Activated T-cell treated with anti-CD3 and anti-CD28 coated beads for 24 hours (primary cell): Measurements from ENCODE around the gene PPRC1.

ENCODE experiments used
- DNase-seq: peaks from one replicate; pipeline ENCODE4 v3.0.0-alpha.2; 2020; ENCODE audit warnings: low read depth

Gene PPRC1

DNA sequence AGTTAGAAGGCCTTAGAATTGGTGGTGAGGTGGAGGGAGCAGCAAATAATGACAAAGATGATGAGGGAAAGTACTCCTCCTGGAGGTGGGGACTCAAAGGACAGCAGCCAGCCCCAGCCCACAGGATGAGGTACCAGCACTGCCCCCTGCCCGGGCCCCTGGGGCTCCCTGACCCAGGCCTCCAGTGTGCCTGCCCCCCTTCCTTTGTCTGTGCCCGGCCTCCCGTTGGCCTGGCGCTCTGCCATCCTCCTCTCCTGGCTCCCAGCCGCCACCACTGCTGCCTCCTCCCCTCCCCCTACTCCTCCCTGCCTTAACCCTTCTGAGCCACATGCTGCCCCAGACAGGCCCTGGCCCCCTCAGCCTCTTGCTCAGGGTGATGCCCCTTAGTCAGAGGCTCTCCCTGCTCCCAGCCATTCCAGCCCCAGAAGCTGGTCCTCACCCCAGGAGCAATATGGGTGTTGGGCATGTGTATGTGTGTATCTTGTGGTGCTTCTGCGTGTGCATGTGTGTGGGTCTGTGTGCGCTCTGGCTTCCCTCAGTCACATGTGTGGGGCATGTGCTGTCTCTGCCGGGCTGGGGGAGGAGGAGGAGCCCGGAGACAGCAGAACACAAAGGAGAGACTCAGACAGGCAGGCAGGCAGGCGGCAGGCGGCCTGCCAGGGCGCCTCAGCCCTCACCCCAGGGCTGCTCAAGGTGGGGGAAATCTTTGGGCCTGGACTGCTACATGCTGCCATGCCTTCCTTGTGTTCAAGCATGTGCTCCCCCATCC is 15.3 kb upstream of the PPRC1 start:
- DNase-seq = peak; percentile 57

DNA sequence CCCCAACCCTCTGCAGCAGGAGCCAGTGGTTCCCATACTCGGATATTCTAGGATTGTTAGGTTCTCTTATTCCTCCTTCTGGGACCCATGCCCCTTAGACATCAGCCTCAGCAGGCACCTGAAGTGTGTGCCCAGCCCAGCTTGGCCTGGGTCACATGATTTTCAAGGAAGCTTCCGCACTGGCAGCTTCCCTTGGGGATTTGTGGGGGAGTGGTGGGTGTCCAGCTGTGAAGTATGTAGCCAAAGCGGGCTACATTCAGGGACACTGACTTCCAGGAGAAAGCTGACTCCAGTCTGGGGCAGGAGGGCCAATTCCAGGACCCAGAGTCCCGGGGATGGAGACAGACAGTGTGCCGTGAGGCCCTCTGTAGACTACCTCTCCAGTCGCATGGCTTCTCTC is 14.0 kb upstream of the PPRC1 start:
- DNase-seq = no peak

DNA sequence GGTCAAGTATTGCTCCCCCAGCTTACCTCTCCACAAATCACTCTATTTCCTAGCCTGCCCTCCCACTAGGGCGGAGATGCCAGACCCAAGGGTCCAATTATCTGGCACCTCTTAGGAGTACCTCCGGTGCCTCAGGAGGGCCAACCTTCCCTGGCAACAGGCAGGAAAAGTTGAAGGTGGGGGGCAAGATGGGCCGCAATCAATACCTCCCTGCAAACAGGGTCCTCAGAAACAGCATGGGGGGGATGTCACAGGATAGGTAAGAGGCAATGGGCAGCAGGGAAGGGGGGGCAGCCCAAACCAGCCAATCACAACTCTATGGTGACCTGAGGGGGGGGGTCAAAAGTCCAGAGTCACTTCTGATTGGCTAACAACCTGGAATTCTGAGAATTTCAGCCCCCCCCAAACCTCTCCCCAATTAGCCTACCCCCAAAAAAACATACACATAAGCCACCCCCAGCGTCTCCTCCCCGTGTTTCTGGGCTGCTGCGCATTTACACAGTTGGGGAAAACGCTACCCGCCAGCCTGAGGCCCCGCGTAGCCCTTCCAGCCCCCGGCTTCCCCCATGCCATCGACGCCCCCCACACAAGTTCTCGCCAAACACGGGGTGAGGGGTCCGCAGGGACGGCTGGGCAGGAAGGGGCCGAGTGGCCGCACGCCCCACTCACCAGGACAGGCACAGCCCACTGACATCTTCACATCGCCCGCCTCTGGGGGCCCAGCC is 13.3 kb upstream of the PPRC1 start:
- DNase-seq = peak; percentile 37

DNA sequence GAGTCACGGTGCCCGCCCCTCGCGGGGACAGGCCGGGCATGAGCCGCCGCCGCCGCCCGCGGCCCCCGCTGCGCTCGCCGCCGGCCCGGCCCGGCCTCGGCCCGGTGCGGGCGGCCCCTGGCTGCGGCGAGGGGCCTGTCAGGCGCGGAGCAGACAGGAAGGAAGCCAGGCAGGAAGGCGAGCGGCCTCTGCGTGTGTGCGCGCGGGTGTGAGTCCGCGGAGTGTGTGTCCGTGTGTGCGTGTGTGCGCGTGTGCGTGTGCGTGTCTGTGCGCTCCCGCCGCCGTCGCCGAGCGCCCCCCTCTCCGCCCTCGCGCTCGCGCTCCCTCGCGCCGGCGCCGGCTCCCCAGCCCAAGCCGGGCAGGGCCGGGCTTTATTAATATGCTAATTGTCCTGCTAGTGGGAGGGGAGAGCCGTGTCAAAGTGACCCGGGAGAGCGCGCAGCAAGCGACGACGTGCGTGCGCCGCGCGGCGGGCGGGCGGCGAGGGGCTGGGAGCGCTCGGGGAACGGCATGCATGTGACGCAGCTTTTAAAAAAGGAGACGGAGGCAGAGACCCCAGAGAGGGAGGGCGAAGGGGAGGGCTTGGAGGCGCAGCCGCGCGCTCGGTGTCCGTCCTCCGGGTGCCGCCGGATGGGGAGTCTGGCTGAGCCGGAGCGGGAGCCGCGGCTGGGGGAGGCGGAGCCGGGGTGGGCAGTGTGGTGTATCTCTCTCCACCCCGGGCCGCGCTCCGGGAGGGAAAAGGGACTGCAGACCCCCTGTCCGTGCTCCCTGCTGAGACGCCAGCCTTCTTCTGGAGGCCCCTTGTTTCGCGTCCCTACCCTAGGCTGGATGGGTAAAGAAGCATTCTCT is 12.5 kb upstream of the PPRC1 start, which contains the start of gene LDB1:
Gene LDB1 (minus strand): TSS at position 227 of the 849 bp plus-strand sequence. CDS start 258 bp downstream, outside the sequence.
- peak; percentile 59 for DNase-seq

DNA sequence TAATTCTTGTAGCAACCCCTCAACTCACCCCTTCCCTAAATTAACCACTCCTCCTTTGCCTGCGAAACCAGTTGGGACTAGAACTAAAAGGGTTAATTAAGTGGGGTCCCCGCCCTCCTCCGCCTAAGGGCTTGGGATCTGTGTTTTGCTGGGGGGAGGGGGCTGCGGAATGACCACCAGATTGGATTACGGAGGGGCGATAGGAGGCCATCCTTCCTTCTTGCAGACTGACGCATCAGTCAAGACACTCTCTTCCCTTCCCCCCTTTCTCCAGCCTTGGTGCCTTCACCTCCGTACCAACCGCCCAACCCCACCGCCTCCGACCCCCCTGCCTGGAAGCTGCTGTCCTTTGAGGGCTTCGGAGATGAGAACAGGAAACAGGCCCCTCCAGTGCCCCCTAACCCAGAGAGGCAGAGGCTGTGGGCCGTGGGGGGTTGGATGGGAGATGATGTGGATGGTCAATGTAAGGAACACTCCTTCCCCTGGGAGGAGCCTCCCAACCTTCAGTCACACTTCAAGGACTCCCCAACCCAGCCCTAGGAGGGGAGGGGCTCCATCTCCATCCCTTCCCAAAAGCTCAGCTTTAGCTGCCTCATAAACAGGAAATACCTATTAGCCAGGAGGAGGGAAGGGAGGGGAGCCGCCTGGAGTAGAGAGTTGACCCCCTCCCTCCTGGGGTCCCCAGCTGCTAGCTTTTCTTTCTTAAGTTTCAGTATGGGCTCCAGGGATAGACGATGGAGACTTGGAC is 11.7 kb upstream of the PPRC1 start:
- DNase-seq = no peak

DNA sequence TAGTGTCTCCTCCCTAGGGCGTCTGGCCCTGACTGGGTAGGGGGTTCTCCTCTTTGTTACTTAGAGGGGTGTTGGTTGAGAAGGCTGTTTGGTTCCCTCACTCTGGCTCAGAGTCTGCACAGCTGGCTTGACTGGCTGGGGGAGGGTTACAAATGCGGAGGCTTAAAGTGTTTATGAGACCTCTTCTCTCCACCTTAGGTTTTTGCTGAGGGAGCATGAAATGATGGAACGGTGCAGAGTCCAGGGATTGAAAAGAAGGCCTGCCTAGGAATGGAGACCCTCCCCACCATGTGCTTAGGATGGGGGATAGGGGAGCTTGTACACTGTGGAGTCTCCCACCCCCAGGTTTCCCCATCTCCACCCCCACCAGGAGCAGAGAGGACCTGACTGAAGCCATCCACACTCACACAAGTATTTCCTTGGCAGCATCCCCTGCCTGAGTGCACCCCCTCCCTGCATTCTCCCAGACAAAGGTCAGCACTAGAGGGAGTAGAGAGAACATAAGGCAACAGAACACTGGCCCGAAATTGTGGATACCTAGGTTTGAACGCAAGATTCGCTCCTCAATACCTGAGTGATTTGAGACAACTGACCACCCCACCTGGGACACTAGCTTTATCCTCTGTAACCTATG is 11.0 kb upstream of the PPRC1 start:
- no peak for DNase-seq

DNA sequence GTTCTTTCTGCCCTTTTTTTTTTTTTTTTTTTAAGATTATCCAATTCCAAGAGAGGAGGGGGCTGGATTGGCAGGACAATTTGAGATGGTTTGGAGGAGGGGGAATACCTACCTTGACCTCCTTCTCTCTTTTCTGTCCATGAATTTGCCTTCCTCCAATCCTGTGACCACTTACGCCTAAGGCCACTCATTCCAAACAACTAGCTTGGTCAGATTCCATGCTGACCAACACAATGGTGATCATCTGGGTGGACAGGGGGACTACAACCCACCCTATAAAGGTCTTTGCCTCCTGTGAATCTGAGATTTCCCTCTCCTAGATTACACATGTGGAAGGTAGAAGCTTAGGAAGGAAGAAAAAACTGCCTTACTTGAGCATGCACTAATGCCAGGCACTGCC is 10.4 kb upstream of the PPRC1 start:
- DNase-seq = no peak

DNA sequence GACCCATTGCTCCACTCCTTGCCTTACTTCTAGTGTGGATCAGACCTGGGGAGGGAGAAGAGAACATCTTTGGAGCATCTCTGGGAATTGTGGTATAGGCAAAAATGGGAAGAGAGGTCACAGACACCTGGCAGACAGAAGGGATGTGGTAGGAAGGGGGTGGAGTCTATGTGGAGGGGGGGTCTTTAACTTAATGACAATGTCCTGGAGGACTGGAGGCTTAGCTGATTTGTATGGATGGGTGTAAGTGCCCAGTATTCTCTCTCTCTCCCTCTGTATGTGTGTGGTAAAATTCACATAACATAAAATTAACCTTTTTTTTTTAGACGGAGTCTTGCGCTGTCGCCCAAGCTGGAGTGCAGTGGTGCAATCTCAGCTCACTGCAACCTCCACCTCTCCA is 9.6 kb upstream of the PPRC1 start:
- DNase-seq = no peak

DNA sequence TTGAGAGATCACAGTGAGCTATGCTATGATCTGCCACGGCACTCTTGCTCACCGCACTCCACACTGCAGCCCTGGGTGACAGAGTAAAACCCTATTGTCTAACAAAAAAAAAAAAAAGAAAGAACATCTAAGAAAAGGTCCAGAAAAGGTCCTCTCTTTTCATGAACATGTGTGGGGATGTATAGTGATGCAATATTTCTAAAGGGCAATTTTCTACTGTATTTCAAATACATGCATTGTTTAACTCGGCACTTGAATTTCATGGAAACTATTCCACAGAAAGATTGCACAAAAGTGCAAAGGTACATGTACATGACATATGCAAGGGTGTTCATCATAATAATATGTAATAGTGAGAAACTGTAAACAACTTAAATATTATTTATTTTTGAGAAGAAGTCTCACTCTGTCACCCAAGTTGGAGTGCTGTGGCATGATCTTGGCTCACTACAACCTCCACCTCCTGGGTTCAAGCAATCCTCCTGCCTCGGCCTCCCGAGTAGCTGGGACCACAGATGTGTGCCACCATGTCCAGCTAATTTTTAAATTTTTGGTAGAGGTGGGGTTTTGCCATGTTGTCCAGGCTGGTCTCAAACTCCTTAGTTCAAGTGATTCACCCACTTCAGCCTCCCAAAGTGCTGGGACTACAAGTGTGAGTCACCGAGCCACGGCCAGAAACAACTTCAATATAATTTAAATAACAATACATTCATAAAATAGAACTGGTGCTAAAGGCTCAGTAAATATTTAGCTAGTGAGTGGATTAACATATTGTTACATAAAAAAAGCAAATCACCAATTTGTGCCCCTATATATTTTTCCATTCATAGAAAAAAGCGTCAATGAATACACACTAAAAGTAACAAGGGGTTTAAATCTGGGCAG is 1.3 kb upstream of the PPRC1 start:
- no peak for DNase-seq

DNA sequence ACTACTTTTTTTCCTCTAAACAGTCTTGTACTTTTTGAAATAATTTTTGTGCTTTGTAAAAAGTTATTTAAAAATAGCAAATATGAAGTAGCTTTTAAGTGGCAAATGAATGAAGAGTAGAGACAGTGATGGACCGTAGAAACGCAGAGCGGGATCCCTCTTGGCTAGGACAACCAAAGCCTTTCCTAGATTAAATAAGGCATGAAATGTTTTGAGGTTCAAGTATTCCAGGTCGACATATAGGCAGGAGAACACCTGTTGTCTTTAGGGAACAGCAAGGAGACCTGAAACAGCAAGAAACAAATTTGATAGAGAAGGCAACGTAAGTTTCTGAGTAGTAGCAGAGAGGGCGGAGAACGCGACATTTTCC is 662 bp upstream of the PPRC1 start:
- no peak for DNase-seq

DNA sequence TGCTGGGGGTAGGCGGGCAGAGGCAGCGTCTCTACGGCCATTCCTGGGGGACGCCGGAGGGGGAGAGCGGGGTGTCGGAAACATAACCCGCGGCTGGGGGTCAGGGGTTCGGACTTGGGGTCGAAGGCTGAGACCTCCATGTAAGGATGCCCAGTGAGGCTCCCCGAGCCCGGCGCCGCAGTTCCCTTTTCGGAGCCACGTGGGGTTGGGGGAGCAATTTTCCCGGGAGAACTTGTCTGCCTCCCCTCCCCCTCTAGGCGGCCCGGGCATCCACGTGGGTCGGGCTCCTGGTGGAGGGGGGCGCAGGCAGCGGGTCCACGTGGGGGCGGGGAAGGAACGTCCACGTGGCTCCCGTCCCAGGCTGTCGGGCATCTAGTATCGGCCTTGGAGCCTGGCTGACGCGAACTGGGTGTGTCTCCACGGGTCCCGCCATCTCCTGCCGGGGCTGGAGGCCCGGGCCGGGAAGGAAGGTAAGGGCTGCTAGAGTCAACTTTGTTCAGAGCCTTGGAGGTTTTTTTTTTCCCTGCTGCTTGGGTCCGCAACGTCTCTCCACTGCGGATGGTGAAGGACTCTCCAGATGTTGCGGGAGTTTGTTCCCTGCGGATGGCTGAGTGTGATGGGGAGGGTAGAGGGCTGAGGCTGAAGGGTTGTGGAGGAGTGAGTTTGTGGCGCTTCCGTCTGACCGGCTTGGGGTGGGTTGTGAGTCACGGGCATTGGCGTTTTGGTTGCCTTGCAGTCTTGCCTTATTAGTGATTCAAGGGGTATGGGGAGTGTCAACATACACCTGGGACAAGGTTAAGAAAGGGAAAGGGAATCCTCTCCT is 744 bp downstream of the PPRC1 start:
- DNase-seq = peak; percentile 66

DNA sequence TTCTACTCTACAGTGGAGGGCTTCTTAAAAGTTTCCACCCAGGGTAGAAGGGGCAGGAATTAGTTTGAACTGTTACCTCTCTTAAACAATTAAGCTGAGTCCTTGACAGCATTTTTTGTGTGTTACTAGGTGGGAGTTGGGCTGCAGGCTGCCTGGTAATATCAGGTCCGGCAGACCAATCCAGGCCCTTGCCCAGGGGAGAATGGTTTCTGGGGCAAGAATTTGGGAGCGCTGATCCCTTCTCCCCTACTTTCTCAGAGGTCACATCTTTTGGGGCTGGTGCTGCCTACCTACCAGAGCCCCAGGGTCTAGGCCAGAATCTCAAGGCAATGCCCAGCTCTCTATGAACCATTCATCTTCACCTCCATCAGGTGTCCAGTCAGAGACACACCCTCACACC is 1.6 kb downstream of the PPRC1 start:
- DNase-seq = no peak

DNA sequence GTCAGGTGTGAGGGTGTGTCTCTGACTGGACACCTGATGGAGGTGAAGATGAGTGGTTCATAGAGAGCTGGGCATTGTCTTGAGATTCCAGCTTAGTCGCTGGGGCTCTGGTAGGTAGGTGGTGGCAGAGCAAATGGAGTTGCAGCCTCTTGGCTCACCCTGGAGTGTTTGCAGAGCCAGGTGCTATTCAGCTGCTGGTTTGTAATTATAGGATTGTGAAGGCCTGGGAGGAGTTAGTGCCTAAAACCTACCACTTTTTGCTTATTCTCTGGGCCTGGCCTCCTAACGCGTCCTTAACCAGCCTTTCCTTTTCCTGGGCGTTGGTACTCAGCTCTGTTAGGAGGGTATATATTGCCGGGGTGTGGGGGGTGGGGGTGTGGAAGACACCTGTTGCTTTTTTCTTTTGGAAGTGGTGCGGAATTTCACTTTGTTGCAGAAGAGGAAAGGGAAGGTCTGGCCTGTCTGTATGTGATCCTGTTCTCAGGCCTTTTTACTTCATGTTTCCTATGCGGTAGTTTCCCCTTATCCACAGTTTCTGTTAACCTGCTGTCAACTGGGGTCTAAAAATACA is 3.2 kb downstream of the PPRC1 start:
- no peak for DNase-seq

DNA sequence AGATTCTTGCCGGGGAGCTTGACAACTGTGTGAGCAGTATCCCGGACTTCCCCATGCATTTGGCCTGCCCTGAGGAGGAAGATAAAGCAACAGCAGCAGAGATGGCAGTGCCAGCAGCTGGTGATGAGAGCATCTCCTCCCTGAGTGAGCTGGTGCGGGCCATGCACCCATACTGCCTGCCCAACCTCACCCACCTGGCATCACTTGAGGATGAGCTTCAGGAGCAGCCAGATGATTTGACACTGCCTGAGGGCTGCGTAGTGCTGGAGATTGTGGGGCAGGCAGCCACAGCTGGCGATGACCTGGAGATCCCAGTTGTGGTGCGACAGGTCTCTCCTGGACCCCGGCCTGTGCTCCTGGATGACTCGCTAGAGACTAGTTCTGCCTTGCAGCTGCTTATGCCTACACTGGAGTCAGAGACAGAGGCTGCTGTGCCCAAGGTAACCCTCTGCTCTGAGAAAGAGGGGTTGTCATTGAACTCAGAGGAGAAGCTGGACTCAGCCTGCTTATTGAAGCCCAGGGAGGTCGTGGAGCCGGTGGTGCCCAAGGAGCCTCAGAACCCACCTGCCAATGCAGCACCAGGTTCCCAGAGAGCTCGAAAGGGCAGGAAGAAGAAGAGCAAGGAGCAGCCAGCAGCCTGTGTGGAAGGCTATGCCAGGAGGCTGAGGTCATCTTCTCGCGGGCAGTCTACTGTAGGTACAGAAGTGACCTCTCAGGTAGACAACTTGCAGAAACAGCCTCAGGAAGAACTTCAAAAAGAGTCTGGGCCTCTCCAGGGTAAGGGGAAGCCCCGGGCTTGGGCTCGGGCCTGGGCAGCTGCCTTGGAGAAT is 6.7 kb downstream of the PPRC1 start:
- DNase-seq = no peak

DNA sequence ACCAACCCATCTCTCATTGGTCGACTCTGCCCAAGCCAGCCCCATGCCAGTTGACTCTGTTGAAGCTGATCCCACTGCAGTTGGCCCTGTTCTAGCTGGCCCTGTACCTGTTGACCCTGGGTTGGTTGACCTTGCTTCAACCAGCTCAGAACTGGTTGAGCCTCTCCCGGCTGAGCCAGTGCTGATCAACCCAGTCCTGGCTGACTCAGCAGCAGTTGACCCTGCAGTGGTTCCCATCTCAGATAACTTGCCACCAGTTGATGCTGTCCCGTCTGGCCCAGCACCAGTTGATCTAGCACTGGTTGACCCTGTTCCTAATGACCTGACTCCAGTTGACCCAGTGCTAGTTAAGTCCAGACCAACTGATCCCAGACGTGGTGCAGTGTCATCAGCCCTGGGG is 7.4 kb downstream of the PPRC1 start:
- no peak for DNase-seq

DNA sequence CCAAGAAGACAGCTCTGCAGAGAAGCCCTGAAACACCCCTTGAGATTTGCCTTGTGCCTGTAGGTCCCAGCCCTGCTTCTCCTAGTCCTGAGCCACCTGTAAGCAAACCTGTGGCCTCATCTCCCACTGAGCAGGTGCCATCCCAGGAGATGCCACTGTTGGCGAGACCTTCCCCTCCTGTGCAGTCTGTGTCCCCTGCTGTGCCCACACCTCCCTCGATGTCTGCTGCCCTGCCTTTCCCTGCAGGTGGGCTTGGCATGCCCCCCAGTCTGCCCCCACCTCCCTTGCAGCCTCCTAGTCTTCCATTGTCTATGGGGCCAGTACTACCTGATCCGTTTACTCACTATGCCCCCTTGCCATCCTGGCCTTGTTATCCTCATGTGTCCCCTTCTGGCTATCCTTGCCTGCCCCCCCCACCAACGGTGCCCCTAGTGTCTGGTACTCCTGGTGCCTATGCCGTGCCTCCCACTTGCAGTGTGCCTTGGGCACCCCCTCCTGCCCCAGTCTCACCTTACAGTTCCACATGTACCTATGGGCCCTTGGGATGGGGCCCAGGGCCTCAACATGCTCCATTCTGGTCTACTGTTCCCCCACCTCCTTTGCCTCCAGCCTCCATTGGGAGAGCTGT is 8.2 kb downstream of the PPRC1 start:
- no peak for DNase-seq

DNA sequence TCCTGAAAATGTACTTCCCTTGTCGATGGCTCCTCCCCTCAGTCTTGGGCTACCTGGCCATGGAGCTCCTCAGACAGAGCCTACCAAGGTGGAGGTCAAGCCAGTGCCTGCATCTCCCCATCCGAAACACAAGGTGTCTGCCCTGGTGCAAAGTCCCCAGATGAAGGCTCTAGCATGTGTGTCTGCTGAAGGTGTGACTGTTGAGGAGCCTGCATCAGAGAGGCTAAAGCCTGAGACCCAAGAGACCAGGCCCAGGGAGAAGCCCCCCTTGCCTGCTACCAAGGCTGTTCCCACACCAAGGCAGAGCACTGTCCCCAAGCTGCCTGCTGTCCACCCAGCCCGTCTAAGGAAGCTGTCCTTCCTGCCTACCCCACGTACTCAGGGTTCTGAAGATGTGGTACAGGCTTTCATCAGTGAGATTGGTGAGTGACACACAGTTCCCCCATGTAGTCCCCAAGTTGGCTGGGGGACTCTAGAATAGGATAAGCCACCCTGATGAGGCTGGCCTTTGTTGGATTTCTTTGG is 8.8 kb downstream of the PPRC1 start:
- no peak for DNase-seq
